Measurements from ENCODE around the gene DOCK4.

The DOCK4 gene

GRCh38 chr7:112214268-112214667 is 8.1 kb upstream of the DOCK4 start:
- DNase-seq = no peak

DNA sequence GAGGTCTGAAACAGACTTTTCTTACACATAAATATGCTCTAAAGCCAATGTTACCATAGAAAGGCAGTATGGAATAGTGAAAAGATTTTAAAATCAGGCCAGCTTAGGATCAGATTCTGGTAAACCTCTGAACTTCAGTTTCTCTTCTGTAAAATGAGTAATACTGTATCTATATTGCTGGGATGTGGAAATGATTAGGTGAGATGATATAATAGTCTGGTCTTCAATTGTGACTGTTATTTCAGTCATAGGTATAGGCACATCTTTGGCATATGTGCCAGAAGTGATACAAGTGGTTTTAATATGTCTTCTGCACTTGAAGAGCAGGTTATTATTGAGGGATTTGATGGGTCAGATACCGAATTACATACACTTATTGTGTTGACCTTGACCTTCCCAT is 7.5 kb upstream of the DOCK4 start:
- no peak for DNase-seq

- no peak for DNase-seq
These were observed 6.4 kb upstream of the DOCK4 start for GRCh38 chr7:112212571-112212970.

DNA sequence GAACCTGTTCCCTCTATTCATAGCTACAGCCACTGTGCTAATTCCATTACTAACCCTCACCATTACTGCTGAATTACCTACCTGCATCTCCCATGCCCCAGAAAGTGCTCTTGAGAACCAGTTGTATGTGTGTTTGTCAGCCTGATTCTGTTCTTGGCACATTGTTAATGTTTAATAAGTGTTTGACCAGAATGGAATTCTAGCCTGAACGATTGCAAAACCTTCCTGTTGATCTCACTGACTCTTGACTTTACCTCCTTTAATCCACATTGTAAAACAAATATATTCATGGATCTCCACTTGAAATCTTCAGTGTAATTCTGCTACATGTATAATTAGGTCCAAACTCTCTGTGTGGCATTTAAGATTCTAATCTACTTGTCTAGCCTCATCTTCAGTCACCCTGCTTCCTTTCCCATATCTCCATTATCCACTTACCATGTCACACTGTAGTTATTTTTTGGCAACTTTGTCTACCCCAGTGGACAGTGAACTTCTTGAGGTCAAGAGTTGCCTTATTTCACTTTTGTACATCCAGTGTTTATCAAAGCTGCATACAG is 5.2 kb upstream of the DOCK4 start:
- no peak for DNase-seq

GRCh38 chr7:112207765-112208164 is 1.6 kb upstream of the DOCK4 start:
- no peak for DNase-seq

DNA sequence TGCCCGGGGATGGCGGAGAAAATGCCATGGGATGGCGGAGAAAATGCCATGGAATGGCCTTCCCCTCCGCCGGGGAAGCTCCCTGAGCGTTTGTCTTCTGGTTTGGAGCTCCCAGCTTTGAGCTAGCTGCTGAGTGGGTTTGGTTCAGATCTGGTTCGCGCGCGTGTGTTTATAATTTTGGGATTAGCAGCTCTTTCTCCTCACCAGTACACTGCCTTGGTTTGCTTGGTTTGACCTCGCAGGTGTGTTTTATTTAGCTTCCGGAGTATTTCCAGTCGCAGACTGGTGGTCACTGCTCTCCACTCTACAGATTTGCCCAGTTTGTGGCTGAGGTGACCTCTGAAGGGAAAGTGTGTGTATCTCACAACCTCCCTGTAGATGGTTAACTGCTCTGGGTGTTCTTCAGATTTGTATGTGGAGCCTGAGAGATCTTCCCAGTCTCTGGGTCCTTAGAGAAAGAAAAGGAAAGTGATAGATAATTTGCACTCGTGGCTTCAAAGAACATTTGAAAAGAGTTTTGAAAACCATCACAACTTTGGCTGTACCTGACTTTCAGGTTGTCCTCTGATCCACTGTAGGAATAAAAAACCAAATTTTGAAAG is 893 bp upstream of the DOCK4 start:
- DNase-seq = peak; percentile 17

DNA sequence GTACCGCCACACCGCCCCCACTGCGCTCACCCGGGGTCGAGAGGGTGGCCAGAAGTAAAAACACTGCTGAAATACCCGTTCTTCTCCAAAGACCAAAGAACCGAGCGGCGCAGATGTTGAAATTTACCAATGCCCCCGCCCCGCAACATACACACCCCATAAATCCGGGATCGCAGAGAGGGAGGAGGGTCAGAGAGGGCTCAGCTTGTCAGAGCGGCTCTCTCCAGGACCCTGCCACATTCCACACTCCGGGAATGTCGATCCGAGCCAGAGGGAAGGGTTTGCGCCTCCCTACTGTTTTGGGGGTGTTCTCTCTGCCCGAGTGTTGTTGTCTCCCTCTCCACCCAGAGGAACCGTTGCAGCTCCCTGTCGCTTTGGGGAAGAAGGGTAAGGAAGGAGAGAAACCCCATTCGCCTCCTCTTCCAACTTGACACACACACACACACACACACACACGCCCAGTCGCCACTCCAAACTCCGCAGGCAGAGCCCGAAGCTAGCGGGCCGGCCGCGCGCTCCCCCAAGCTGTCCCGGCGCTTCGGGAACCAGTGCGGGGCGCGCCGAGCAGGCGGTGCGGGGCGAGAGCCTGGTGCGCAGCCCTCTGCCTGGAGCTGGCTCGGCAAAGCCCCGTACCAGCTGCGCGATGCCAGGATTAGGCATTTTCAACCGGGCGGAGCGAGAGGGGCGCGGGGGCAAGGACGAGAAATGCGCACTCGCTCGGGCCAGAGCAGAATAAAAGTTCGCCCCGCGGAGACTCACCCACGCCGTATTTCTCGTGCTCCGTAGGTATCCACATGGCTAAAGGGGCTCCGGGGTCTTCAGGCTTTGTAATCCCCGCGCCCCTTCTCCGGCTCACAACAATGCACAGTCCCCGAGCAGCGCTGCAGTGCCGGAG is 609 bp downstream of the DOCK4 start:
- DNase-seq = peak; percentile 59

GRCh38 chr7:112204499-112205342 is 1.5 kb downstream of the DOCK4 start:
- DNase-seq = peak; percentile 44

DNA sequence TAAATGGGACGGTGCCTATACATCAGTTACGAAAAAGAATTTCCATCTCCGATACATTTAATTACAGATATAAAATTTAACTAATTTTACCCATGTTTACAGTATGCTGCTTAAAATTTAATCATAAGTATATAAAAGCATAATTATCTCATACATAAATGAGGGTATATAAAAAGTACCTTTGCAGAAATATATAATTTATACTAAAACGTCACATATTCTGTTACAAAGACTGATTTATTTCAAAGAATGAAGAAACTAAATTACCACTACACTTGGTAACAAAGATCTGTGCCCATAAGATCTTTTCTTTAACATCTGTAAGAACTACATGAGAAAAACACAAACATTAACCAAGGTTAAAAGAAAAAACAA is 2.8 kb downstream of the DOCK4 start:
- DNase-seq = no peak

DNA sequence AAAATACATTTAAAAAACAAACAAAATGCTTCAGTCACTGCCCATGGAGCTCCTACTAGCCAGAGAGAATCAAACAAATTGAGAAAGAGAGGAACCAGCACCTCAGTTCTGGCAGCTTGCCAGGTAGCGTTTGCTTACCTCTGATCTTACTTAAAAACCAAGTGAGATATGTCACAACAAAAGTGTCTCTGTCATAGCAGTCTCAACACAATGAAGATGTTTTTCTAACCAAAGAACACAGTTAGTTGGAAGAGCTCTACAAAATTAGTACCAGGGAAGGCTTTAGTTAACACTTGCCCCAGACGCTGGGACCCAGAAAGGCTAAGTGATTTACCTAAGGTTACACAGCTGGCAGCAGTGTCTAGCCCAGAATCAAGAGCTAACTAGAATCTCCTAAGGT is 3.4 kb downstream of the DOCK4 start:
- peak; percentile 47 for DNase-seq

DNA sequence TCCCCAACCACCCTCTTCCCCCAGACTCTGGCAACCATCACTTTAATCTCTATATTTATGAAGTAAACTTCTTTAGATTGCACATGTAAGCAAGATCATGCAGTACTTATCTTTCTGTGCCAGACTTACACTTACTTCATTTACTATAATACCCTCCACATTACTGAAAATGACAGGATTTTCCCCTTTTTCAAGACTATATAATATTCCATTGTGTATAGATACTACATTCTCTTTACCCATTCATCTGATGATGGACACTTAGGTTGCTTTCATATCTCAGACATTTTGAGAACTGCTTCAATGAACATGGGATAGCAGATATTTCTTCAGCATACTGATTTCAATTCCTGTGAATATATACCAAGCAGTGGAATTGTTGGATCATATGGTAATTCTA is 4.4 kb downstream of the DOCK4 start:
- no peak for DNase-seq

DNA sequence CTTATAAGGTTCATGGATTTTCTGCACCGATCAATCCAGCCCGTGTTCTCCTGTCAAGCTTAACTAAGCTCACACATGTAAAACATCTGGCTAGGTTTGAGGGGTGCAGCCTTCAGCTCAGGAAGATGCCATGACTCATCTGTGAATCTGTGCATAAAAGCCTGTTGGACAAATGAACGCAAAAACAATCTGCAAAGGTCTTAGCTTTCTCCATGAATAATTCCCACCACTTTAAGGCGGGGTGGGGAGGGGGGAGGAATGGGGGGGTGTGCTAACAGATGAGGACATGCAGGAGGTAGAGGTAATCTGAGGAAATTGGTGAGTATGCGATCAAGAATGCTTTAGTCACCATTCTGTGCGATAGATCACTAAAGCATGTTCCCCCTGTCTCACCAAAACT is 4.8 kb downstream of the DOCK4 start:
- DNase-seq = no peak

- no peak for DNase-seq
These were observed 6.5 kb downstream of the DOCK4 start for GRCh38 chr7:112199672-112200071.

GRCh38 chr7:112199035-112199655 is 7.1 kb downstream of the DOCK4 start:
- DNase-seq = no peak

GRCh38 chr7:112197322-112197721 is 8.9 kb downstream of the DOCK4 start:
- no peak for DNase-seq

DNA sequence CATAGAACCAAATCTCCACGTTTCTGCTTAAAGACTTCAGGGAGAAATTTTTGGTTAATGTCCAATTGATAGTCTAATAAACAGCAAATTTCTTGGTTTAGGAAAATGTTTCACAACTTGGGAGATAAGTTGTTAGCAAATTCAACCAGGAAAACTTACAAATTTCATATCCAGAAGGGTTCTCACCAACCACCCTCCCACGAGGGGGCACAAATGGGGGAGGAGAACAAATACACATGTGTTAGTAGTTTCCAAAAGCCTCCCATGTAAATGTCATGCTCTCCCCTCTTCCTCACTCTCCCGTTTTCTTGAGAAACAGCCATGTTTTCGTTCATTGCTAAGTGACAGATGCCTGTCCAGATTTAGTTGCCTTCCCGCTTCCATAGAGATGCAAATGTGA is 10.5 kb downstream of the DOCK4 start:
- DNase-seq = no peak

- DNase-seq = peak; percentile 99
These were observed 12.2 kb downstream of the DOCK4 start for GRCh38 chr7:112193915-112194502.

GRCh38 chr7:112192236-112193154 is 13.7 kb downstream of the DOCK4 start:
- no peak for DNase-seq

GRCh38 chr7:112190120-112190519 is 16.1 kb downstream of the DOCK4 start:
- no peak for DNase-seq

GRCh38 chr7:112189691-112190090 is 16.5 kb downstream of the DOCK4 start:
- no peak for DNase-seq

GRCh38 chr7:112188257-112188656 is 17.9 kb downstream of the DOCK4 start:
- DNase-seq = no peak
